HL-60 (cell line): ENCODE results near the gene RITA1.

Experiments used
- GABPA ChIP-seq: IDR thresholded peaks from 2 replicates; pipeline ENCODE4 v1.6.1; 2012; ENCODE audit warnings: low read depth
- TF ChIP-seq, protein P1 (sequence below): IDR thresholded peaks from one replicate; pipeline ENCODE4 v1.5.1; 2011; ENCODE audit warnings: low read length, control low read depth, inconsistent platforms; ENCODE audit not compliant: insufficient read depth

DNA sequence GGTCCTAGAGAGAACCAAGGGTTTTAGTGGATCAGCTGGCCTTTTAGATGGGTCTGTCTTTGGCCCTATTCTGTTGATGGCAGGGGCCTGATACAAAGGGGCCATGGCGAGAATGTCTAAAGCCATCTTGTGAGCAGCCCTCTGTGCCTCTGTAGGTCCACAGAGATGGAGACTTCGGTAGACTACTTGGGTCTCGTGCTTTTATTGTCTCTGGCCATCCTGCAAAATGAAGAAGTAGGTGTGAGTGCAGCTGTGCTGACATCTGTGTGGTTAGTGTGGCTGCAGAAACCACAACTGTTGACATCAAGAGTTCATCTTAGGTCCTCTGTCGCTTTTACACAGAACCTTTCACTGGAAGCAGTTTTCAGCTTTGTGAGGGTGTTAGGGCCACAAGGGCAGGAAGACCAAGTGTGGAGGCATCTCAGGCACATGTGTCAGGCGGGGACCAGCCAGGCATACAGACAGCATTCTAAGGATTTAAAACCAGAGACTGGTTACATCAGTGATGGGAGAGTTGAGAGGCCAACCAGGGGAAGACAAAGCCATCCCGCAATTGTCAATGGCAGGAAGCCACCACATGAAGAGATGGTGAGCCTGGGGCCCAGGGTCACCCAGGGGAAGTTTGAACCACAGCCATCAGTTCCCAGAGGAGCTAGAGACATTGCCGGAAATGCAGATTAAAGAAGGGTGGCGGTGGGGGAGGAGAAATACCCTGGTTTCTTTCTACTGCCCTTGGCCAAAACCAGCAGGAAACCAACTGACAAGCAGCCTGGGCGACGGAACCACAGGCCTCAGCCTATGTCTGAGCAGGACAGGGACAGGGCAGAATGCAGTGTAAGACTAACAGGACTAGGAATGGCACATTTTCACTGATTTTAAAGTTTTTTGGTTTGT, 22.8 kb downstream of the RITA1 start:
- TF ChIP-seq, protein P1, sequence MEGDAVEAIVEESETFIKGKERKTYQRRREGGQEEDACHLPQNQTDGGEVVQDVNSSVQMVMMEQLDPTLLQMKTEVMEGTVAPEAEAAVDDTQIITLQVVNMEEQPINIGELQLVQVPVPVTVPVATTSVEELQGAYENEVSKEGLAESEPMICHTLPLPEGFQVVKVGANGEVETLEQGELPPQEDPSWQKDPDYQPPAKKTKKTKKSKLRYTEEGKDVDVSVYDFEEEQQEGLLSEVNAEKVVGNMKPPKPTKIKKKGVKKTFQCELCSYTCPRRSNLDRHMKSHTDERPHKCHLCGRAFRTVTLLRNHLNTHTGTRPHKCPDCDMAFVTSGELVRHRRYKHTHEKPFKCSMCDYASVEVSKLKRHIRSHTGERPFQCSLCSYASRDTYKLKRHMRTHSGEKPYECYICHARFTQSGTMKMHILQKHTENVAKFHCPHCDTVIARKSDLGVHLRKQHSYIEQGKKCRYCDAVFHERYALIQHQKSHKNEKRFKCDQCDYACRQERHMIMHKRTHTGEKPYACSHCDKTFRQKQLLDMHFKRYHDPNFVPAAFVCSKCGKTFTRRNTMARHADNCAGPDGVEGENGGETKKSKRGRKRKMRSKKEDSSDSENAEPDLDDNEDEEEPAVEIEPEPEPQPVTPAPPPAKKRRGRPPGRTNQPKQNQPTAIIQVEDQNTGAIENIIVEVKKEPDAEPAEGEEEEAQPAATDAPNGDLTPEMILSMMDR, result no peak
- peak; percentile 22; the same call in 1 of the 2 replicates for TF ChIP-seq GABPA
